Effector memory CD4-positive, alpha-beta T cell (primary cell): ENCODE data around the gene CNOT3.

Experiments used
- DNase-seq, 3 donors: peaks; one replicate each; pipeline ENCODE4 v3.0.0-alpha.2; 2020
- H3K27ac ChIP-seq: 2 replicates; pipeline ENCODE4 v1.7.0; 2013; ENCODE audit warnings: mild to moderate bottlenecking, low read length, moderate library complexity; ENCODE audit not compliant: insufficient read depth, poor library complexity, severe bottlenecking
- H3K27me3 ChIP-seq: replicated peaks from 2 replicates; pipeline ENCODE4 v1.7.0; 2013; ENCODE audit warnings: mild to moderate bottlenecking, low read length; ENCODE audit not compliant: insufficient read depth, control insufficient read depth, poor library complexity, severe bottlenecking
- H3K36me3 ChIP-seq: 2 replicates; pipeline ENCODE4 v1.7.0; 2013; ENCODE audit warnings: mild to moderate bottlenecking, low read length, moderate library complexity; ENCODE audit not compliant: control insufficient read depth, insufficient read depth
- H3K4me1 ChIP-seq: 2 replicates; pipeline ENCODE4 v1.7.0; 2013; ENCODE audit warnings: low read length, mild to moderate bottlenecking; ENCODE audit not compliant: control insufficient read depth, insufficient read depth, poor library complexity, severe bottlenecking
- H3K4me3 ChIP-seq: 2 replicates; pipeline ENCODE4 v1.7.0; 2013; ENCODE audit warnings: low read length, low read depth, mild to moderate bottlenecking; ENCODE audit not compliant: insufficient read depth, poor library complexity, severe bottlenecking
- H3K9me3 ChIP-seq: 2 replicates; pipeline ENCODE4 v1.7.0; 2013; ENCODE audit warnings: mild to moderate bottlenecking, low read length, moderate library complexity; ENCODE audit not compliant: control insufficient read depth

The CNOT3 gene

DNA sequence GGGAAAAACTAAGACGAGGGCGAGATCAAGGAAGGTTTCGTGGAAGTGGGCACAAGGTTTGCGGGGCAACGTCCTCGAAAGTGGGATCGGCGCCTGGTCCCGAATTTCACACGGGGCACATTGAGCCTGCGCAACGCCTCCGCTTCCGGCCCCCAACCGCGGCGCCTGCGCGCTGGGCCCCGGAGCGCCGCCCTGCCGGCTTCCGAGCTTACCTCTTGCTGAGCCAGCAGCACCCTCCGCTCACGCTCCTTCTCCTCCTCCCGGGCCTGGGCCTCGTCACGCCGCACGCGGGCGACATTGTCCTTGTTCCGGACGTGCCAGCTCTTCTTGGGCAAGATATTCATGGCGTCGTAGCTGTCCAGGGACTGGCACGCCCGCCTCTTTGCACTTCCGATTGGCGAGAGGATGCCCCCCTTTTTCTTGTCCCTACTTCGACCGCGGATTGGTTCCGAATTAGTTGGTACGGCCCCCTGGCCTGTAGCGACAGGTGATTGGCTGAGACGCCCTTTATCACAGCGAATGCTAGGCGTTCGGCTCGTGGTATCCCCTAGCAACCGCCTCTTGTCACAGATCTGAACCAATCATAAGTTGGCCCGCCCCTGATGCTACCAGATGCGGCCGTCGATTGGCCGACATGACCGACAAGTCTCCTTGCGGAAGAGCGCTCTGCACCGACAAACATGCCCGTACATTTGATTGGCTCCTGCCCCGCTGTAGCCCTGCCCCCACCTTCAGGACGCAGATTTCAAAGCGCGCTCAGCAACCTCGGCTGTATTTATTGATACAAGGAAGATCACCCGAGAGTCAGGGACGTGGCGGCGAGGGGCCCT, 22.0 kb downstream of the CNOT3 start, which contains the start of gene LENG1:
Gene LENG1, minus strand, starts transcription at position 370 of the 830 bp plus-strand sequence. Its CDS starts 26 bp downstream, at position 344.
- H3K27ac ChIP-seq, result peak within 1 kb of the TSS; percentile 83
- H3K36me3 ChIP-seq, result peaks cover 38% of the 10 kb centered on the region
- no peaks in the 10 kb centered on the region for H3K9me3 ChIP-seq
- peak within 1 kb of the TSS; percentile 60 for H3K4me3 ChIP-seq
- peak; percentile 98 to 100 (median 99) for DNase-seq
- no peaks in the 10 kb centered on the region for H3K27me3 ChIP-seq
- peaks cover 57% of the 10 kb centered on the region for H3K4me1 ChIP-seq

- peak overlapping the region; percentile 55 for H3K4me3 ChIP-seq
- H3K27me3 ChIP-seq, result no peaks in the 10 kb centered on the region
- peaks cover 52% of the 10 kb centered on the region for H3K4me1 ChIP-seq
- peaks cover 30% of the 10 kb centered on the region for H3K36me3 ChIP-seq
- H3K9me3 ChIP-seq, result no peaks in the 10 kb centered on the region
- no peak for DNase-seq
- peak overlapping the region; percentile 78 for H3K27ac ChIP-seq
Measured at GRCh38 chr19:54160182-54160811, 22.7 kb downstream of the CNOT3 start.

- Histone ChIP-seq H3K27ac (peak overlapping the region; percentile 78), H3K36me3 (peaks cover 25% of the 10 kb centered on the region), H3K4me1 (peaks cover 47% of the 10 kb centered on the region), H3K27me3 (no peaks in the 10 kb centered on the region), H3K4me3 (peak overlapping the region; percentile 55), H3K9me3 (no peaks in the 10 kb centered on the region)
- no peak for DNase-seq
Measured at GRCh38 chr19:54160854-54161253, 23.3 kb downstream of the CNOT3 start.

- Histone ChIP-seq H3K36me3 (peaks cover 10% of the 10 kb centered on the region), H3K4me3 (peak overlapping the region; percentile 40), H3K4me1 (peaks cover 47% of the 10 kb centered on the region), H3K9me3 (no peaks in the 10 kb centered on the region), H3K27me3 (no peaks in the 10 kb centered on the region), H3K27ac (peak overlapping the region; percentile 25)
- DNase-seq, result peak; percentile 66 to 76 (median 67)
Measured at GRCh38 chr19:54162241-54162805, 24.8 kb downstream of the CNOT3 start.

DNA sequence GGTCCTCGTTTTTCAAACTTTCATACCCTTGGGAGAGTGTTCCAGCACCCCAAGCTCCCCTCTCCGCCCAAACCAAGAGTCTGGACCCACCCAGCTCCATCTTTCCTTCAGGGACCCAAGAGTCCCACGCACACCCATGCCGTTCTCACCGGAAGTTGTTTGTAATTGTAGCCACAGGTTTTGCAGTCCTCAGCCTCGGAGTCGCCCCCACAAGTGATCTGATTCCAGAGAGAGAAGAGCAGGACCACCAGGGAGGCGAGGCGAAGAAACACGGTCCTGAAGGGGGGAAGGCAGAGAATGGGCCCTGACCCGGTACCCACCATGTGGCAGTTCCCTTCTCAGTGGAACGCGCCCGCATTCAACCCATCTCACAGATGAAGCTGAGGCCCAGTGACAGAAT, 25.3 kb downstream of the CNOT3 start:
- peak overlapping the region; percentile 40 for H3K4me3 ChIP-seq
- H3K9me3 ChIP-seq, result no peaks in the 10 kb centered on the region
- H3K27ac ChIP-seq, result no peak overlapping the region
- H3K4me1 ChIP-seq, result peaks cover 43% of the 10 kb centered on the region
- H3K27me3 ChIP-seq, result no peaks in the 10 kb centered on the region
- no peak for DNase-seq
- peaks cover 6% of the 10 kb centered on the region for H3K36me3 ChIP-seq

GRCh38 chr19:54164369-54165068, 27.0 kb downstream of the CNOT3 start:
- peak; percentile 56 to 71 (median 58) for DNase-seq
- Histone ChIP-seq H3K4me1 (peaks cover 35% of the 10 kb centered on the region), H3K9me3 (no peaks in the 10 kb centered on the region), H3K4me3 (no peak overlapping the region), H3K27ac (no peak overlapping the region), H3K27me3 (no peaks in the 10 kb centered on the region), H3K36me3 (no peaks in the 10 kb centered on the region)

GRCh38 chr19:54165222-54165621, 27.7 kb downstream of the CNOT3 start:
- no peaks in the 10 kb centered on the region for H3K27me3 ChIP-seq
- H3K4me3 ChIP-seq, result no peak overlapping the region
- H3K9me3 ChIP-seq, result no peaks in the 10 kb centered on the region
- H3K27ac ChIP-seq, result no peak overlapping the region
- peaks cover 33% of the 10 kb centered on the region for H3K4me1 ChIP-seq
- H3K36me3 ChIP-seq, result no peaks in the 10 kb centered on the region
- DNase-seq, result no peak

DNA sequence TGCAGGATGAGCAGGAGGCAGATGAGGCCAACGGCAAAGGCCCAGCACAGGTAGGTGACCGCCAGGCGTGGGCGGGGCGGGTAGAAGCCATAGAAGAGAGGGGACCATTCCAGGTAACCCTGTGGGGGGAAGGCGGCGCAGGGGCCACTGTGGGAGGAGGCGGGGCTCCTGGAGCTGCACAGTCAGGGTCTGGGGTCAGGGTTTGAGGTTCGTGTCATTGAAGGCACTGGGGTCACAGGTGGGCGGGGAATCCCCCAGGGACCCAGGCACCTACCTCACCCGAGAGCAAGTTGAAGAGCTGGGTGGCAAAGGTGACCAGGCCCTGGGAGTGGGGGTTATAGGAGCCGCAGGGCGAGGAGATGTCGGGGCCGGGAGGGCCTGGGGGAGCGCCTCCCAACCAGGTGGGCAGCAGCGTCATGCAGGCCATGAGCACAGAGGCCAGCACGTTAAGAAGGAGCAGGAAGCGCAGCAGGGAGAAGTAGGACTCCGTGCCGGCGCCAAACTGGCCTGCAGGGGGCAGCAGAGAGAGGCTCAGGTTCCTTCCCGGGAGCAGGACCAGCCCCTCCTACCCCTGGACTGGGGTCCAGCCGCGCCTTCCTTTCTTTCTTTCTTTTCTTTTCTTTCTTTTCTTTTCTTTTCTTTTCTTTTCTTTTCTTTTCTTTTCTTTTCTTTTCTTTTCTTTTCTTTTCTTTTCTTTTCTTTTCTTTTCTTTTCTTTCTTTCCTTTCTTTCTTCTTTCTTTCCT, 30.8 kb downstream of the CNOT3 start:
- Histone ChIP-seq H3K9me3 (no peaks in the 10 kb centered on the region), H3K4me3 (no peak overlapping the region), H3K27ac (no peak overlapping the region), H3K36me3 (no peaks in the 10 kb centered on the region), H3K27me3 (no peaks in the 10 kb centered on the region), H3K4me1 (peaks cover 22% of the 10 kb centered on the region)
- DNase-seq, result peak; percentile 69 to 84 (median 81)

DNA sequence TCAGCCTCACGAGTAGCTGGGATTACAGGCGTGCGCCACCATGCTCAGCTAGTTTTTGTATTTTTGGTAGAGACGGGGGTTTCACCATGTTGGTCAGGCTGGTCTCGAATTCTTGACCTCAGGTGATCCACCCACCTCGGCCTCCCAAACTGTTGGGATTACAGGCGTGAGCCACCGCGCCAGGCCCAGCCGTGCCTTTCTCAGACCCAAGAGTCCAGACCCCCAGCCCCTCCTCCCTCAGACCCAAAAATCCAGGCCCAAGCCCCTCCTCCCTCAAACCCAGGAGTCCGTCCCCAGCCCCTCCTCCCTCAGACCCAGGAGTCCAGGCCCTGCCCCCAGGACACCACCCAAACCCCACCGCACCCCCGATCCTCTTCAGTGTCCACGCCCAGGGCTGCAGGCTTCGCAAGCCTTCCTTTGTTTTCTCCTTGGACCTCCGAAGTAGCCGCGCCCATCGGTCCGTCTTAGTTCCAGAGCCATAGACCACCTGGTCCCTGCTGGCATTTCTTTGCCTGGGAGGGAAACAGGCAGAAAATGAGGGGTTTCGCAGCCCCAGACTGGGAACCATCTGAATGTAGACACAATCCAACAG, 31.7 kb downstream of the CNOT3 start:
- Histone ChIP-seq H3K9me3 (no peaks in the 10 kb centered on the region), H3K4me1 (peaks cover 15% of the 10 kb centered on the region), H3K4me3 (no peak overlapping the region), H3K36me3 (no peaks in the 10 kb centered on the region), H3K27ac (no peak overlapping the region), H3K27me3 (no peaks in the 10 kb centered on the region)
- DNase-seq, result no peak
